ENCODE results near the gene IFNAR2.

- no peak for TF ChIP-seq POLR2A (IDR thresholded peaks at IDR 0.05; ENCODE audit: low read length)
- TF ChIP-seq GATA1 (IDR thresholded peaks at IDR 0.05; ENCODE audit: low read depth, low read length): no peak
Measured at GRCh38 chr21:33259995-33260394, 30.3 kb downstream of the IFNAR2 start.
